Limb (tissue), 2 donors: ENCODE results near the gene GRID2IP.
A peak's percentile ranks its signal among the peaks of the same experiment; 100 is the strongest.
"Not testable (repeated sequence)": the region's sequence is repeated elsewhere in the genome, so short reads cannot be mapped to it uniquely, and the experiment has no call there.

Source experiments
- DNase-seq, 2 donors: peaks; one replicate each; pipeline ENCODE4 v3.0.0-alpha.2; 2016; ENCODE audit errors: extremely low spot score in 2 of 2

Gene GRID2IP

GRCh38 chr7:6450591-6450990 is 100.7 kb downstream of the GRID2IP start:
- DNase-seq: not testable (repeated sequence)

- not testable (repeated sequence) for DNase-seq
Observed at GRCh38 chr7:6449884-6450283, 101.4 kb downstream of the GRID2IP start.

- no peak for DNase-seq
Observed at GRCh38 chr7:6448943-6449543, 102.2 kb downstream of the GRID2IP start.

DNA sequence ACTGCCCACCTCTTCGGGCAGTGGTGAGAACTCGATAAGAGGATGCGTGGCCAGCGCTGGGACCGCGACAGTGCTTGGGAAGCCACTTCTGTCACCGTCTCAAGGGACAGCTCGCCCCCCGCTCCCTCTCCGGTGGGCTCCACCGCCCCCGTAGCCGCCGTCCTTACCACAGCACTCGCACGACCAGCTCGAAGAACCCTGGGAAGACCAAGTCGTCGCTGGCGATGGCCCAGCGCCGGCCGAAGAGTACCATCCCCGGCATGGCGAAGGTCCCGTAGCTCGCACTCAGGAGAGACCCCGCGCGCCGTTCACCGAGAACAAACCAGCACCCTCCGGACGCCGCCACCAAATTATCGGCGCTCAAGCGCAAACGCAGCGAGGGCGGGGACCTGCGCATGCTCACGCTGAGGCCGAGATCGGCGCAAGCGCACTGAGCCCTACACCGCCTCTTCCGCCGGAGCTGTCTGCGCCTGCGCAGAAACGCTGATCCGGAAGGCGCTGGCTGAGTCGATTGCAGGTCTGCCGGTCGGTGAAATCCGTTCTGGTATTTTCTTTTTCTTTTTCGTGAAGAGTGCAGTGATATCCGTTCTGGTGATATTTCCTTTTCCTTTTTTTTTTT is 103.6 kb downstream of the GRID2IP start, which contains the start of gene DAGLB:
Gene DAGLB (minus strand): TSS at position 374 of the 619 bp plus-strand sequence. CDS start 112 bp downstream, at position 262.
- peak; percentile 96 to 97 for DNase-seq
